Left lobe of liver (tissue), 2 donors: ENCODE results near the gene C2CD2. TPM values are rescaled to one million over a fixed set of nuclear protein-coding genes. Genes with fewer than 3 reads are reported as not detected.
"Not testable (repeated sequence)": the region's sequence is repeated elsewhere in the genome, so short reads cannot be mapped to it uniquely, and the experiment has no call there.

Experiments
- ATAC-seq: fragments of 200-7000 bp; cut with Tn5 transposase; one replicate; pipeline ENCODE4 v1.9.1; 2020; ENCODE audit warnings: mild to moderate bottlenecking, moderate library complexity
- DNase-seq: peaks from one replicate; pipeline ENCODE4 v3.0.0-alpha.2; 2020; ENCODE audit warnings: low spot score
- total RNA-seq: library from RNA; stranded (reverse); gene quantifications from one replicate; pipeline ENCODE4 v1.2.1, GENCODE V29; 2021
- donor health status: DM: no; HTN: no; CAD: no; lungs with moderate emphysema.
- donor health status: DM: no; HTN: yes; CAD: no.

Gene C2CD2
- total RNA-seq, 1 donor from 2014 or later, result 10.5 TPM

DNA sequence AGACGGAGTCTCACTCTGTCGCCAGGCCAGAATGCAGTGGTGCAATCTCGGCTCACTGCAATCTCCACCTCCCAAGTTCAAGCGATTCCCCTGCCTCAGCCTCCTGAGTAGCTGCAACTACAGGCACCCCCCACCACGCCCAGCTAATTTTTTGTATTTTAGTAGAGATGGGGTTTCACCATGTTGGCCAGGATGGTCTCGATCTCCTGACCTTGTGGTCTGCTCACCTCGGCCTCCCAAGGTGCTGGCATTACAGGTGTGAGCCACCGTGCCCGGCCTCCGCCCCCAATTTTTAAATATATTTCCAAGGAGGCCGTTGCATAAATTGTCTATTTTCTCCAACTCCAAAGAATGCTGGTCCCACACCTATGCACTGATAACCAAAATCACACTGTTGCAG, 5.9 kb upstream of the C2CD2 start:
- not testable (repeated sequence) for ATAC-seq, DNase-seq

DNA sequence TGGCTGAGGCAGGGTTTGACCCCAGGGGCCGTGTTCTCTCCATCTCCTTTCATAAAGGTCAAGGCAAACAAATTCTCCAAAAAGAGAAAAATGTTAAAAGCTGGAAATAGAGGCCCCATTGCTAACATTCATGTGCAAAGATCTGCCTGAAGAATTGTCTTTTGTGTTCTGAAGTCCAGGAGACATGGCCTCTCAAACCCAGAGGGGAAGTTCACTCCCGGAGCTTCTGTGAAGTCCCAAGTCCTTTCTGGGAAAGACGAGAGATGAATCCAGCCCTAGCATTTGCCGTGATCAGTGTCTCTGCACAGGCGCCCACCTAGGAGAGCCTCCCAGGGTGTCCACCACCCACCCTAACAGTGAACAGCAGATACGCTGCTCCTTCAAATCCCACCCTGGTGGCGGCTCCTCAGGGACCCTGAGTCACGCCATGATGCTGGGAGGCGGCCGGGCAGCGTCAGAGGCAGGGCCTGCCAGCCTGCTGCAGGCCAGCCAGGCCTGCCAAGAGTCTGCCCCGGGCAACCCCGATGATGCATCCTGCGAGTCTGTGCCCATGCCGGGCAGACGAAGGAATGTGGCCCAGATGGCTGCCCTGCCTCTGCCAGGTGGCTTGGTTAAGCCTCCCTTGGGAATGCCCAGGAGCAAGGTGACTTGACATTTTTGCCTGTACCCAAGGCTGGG, 5.2 kb upstream of the C2CD2 start:
- DNase-seq (peak; percentile 40), ATAC-seq (no peak)

DNA sequence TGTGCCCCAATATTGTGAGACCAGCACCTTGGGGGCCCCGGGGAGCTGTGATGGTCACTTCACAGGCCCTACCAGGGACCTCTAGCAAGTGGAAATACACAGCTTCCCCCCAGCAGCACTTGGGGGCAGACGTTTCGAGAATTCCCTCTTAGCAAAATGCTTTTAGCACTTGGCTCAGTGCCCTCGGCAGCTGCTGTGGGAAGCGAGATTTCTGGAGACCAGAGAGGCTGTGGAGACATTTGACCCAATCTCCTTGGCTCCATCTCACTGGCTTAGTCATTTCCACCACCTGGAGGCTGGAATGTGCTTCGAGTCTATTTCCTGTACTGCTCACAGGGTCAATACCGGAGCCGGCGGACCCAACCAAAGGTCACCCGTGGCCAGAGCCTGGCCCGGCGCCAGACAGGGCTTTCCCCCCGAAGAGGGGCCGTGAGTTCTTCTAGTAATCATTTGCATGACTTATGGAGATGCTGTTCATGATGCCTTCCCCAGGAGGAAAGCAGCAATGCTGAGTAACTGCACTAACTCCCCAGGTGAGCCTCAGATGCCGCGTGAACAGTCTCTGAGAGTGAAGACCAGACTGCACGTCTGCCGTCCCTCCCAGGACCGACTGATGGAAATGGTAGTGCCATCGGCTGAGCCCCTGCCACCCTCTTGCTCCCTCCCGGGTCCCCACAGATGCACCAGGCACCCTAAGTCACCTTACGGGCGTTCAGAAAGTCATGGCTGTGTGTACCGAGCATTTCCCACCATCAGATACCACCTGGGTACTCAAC, 4.4 kb upstream of the C2CD2 start:
- DNase-seq (peak; percentile 56), ATAC-seq (peak; percentile 34)

DNA sequence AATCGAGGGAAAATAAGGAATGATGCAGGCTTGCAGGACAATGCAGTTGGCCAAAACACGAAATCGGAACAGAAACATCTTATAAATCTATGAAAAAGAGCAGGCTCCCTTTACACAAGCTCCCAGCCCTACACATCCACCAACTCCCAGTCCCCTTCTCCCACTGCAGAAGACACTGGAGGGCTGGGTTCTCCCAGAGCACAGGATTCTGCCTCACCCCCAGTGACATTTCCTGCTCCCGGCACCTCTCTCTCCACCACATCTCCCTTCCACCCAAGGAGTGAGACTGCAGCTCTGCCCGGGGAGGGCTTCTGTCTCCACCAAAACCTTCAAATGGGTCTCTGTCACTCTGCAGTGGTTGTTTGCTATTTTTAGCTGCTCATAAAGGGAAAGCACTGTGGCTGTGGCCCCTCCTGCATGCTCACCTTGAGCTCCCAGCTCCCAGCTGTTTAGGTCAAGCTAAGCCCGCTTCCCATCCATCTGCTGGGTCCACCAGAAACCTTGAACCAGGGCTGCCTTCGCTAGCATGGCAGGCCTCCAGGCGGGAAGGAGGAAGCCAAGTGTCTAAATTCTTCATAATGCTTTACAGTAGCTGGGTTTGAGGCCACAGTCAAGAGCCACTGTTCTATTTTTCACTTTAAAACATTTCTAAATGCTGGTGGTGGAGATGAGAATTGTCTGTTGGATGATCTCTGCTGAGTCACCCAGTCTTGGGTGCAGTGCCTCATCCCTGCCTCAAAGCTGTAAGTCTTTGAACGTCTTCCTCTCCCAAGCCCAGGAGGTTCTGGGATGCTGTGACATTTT, 3.3 kb upstream of the C2CD2 start:
- DNase-seq (no peak), ATAC-seq (no peak)

DNA sequence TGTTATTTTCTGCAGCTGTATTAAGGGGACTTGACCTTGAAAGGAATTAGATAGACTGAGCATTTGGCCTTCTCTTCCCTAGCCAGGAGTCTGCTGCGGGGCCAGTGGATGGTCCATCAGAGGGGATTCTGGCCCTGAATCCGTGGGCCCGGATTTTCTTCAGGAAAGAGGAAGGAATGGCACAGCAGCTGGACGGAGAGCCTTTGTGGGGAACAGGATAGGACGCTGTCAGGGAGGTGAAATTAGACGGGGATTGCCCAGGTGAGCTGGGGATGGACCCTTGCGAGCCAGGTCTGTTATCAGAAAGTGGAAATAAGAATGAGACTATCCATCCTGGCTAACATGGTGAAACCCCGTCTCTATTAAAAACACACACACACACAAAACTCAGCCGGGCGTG, 1.7 kb upstream of the C2CD2 start:
- no peak for ATAC-seq
- DNase-seq, result no peak

DNA sequence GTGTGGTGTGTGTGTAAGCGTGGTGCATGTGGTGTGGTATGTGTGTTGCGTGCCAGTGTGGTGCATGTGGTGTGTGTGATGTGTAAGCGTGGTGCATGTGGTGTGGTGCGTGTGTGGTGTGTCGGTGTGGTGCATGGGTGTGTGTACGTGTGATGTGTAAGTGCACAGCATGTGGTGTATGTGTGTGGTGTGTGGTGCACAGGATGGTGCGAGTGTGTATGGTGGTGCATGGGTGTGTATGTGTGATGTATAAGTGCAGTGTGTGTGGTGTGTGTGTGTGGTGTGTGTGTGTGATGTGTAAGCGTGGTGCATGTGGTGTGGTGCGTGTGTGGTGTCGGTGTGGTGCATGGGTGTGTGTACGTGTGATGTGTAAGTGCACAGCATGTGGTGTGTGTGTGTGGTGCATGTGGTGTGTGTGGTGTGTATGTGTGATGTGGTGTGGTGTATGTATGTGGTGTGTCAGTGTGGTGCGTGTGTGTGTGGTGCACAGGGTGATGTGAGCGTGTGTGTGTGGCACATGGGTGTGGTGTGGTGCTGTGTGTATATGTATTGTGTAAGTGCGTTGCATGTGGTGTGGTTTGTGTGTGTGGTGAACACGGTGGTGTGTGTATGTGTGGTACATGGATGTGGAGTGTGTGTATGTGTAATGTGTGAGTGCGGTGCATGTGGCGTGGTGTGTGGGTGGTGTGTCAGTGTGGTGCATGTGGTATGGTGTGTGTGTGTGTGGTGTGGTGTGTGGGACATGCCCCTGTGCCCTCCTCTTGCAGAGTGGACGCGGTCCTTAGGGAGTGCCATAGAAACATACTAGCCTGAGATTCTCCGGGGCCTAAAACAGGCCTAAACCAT, 1.1 kb upstream of the C2CD2 start:
- DNase-seq (no peak), ATAC-seq (no peak)

DNA sequence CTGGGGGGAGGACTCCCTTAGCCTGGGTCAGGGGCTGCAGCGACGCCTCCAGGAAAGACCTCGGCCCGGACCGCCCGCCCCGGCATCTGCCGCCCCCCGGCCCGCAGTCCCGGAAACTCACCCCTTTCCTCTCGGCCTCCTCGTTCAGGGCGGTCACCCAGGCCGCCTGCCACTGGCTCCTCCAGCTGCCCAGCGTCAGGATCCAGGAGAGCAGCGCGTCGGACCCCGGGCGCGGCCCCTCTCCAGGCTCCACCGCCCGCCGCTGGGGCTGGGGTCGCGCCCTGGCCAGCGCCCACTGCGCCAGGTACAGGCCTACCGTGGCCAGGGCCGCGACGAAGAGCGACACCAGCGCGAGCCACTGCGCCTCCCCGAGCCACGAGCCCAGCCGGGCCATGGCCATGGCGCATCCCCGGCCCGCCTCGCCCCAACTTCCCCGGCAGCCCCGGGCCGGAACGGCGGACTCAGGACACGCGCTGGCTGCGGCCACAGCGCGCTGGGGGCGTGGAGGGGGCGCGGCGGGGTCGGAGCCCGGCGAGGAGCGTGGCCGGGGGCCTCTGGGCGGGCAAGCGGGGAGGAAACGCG, 478 bp downstream of the C2CD2 start:
- ATAC-seq (peak; percentile 30), DNase-seq (no peak)

DNA sequence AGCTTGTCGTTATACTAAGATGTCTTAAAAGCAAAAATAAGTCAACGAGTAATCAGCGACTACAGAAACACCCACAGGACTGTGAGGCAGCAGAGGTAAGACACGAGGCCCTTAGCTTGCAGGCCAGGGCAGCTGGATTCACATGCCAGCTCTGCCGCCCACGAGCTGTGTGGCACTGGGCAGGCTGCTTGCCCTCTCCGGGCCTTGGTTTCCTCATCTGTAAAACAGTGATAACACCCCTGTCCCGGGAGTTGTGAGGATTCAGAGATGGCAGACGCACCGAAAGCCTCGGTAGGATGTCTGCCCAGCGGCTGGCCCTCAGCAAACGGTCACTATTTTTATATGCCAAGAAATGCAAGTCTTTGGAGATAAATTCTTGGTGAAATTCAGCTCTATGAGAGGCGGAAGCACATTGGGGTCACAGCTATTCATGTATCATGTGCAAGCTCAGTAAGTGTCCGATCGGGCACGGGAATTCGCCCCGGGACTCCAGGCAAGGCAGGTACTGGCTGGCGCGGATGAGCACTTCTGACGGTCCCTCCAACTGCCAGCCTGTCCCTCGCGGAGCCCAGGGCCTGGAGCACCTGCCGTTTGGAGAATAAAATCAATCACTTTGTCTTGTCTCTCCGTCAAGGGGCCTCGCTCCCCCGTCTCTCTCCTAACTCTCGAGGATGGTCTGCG, 1.1 kb downstream of the C2CD2 start:
- no peak for DNase-seq
- ATAC-seq, result no peak

DNA sequence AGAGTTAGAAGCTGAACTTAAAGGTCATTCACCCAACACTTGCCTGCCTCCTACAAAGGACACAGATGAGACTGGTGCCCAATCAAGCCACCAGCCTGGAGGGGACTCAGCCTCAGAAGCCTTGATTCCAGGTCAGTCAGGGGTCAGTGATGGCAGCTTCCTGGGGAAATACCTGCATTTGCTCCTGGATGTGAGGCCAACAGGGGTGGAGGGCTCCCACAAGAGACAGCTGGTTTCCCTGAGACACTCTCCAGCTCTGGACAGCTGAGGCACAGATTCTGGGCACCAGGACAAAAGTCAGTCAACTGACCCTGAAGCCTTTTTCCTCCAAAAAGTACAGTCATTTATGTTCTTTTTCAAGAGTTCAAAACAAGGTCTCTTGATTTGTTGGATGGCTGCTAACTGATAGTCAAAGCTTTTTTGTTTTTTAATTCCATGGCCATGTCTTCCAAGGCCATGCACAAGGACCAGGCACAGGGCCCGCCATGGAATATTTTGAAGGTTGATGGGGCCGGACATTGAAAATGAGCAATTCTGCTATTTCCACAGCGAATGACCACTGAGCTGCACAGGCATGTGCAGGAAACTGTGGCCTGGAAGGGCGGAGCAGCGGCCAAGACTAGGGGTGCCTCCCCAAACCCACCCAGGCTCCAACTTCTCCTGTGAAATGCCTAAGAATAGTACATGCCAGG, 1.8 kb downstream of the C2CD2 start:
- no peak for DNase-seq
- no peak for ATAC-seq

DNA sequence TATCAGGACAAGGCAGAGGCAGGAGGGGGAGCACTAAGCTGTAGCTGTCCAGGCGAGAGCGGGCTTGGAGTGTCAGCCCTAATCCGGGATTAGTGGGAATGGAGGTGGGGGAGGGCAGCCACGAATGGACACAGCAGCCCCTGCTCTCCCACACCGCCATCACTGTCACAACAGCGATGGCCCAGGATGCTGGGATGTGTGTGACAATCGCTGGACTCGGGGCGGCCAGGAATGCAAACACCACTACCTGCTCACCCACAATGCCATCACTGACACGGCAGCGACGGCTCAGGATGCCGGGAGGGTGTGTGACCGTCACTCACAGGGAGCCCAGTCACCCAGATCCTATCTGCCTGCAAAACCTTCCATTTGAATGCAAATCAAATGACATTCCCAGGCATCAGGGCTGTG, 2.9 kb downstream of the C2CD2 start:
- no peak for ATAC-seq
- DNase-seq, result no peak

DNA sequence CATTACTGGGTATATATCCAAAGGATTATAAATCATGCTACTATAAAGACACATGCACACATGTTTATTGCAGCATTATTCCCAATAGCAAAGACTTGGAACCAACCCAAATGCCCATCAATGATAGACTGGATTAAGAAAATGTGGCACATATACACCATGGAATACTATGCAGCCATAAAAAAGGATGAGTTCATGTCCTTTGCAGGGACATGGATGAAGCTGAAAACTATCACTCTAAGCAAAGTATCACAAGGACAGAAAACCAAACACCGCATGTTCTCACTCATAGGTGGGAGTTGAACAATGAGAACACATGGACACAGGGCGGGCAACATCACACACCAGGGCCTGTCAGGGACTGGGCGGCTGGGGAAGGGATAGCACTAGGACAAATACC, 4.2 kb downstream of the C2CD2 start:
- not testable (repeated sequence) for ATAC-seq, DNase-seq

DNA sequence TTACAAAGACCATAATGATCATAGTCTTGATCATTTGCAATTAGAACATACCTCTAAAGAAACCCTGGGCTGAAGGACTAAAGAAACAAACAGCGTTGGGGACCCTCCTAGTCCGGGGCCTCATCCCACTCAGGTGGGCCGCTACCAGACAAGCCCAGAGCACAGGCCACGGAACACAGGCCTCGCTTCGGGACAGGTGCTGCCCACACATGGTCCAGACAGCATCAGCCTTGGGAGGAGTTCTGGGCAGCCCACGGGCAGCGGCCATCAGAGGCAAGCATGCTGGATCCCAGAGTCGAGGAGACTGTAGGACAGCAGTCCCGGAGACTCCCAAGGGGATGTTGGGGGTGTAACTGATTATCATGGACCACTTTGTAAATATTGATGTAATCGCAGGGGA, 4.9 kb downstream of the C2CD2 start:
- no peak for DNase-seq

DNA sequence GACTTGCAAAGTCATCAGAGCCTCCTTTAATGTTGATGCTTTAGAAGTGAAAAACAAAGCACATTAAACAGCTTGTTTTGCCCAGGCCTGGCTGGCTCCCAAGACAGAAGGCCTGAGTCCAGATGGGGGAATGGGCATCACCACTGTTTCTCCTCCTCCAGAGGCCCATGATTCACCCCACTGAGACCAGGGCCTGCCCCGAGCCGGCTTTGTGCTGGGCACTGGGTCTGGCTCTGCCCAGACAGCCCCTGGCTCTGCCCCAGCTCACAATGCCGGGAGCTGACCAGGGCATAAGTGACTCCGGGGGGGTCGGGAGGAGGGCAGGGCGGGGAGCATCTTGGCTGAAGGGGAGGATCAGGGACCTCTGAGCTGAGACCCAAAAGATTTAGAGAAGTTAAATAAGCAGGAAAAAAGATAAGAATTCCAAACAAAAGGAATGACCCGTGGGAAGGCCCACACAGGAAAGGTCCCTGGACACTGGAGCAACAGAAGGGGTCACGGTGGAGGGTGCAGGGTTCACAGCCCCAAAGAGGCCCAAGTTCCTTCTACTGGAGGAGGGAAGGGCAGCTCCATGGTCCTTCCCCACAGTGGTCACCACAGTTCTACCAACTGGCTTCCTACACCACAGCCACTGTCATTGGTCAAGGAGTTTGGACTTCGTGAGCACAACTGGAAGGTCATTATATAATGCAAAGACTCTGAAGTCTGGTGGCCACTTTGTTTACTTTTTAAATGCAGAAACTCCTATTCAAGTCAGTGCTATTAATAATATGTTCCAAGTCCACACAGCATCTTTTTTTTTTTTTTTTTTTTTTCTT, 5.5 kb downstream of the C2CD2 start:
- ATAC-seq, result peak; percentile 34
- no peak for DNase-seq

More for the DNA sequence above, 4.9 kb downstream of the C2CD2 start:
- no peak for ATAC-seq

DNA sequence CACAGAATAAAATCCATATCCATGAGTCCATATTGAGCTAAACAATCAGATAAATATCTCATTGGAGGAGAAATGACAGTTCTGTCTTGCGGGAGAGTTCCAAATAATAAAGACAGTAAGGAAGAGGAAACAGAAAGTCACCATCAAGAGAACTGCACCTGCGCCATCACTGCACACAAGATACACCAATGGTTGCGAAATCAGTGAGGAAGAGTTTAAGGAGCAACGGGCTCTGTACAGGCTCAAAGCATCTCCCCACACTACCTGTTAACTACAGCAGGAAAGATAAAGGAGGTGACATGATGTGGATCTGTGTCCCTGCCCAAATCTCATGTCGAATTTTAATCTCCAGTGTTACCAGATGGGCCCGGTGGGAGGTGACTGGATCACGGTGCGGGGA, 7.8 kb downstream of the C2CD2 start:
- DNase-seq, result no peak
- ATAC-seq, result no peak

DNA sequence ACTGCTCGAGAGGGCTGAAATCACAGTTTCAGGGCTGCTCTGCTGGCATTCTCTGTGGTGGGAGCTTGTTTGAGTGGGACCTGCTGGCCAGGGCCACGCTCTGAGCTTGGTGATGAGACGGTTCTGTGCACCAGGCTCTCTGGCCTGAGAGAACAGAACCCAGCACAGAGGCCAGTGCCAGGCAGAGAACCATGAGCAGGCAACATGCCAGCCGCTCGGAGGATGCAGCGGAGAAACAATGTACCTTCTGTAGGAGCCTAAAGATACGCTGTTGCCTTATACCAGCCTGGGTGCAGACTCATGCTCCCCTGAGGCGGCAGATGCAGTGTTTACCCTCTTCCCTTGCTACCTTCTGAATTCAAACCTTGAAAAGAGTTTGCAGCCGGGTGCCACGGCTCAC, 10.0 kb downstream of the C2CD2 start:
- ATAC-seq, result no peak
- no peak for DNase-seq

DNA sequence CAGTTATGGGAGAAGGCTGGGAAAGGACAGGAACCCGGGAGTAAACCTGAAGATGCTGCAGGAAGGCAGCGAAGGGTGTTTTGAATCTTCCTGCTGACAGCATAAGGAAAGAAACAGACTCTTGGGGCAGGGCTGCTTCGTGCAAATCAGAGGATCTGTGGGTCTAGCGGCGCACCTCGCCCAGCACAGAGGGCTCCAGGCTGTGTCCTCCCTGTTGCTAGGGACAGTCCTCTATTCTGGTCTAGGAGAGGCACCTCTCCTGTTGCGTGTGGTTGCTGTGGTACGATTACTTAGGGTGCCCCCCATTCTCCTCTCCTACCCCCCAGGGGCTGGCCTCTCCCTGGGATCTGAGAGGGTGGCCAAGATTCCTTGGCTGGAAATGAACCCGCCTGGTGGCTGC, 11.4 kb downstream of the C2CD2 start:
- ATAC-seq (no peak), DNase-seq (no peak)

DNA sequence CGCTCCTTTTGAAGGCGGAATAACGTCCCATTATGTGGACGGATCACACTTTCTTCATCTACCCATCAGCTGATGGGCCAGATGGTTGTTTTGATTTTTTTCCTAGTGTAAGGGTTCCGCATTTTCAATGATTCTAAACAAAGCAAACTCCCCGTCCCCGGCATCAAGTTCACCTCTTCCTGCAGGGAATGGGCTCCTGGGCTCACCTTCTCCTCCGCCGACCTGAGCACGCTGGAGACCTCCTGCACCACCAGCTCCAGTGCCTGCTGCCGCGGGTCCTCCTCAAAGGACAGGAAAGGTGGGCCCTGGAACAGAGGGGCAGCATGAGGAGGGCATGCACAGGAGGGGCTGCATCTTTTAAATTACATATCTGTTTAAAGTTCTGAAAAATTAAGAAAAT, 11.9 kb downstream of the C2CD2 start:
- no peak for ATAC-seq
- DNase-seq, result no peak

DNA sequence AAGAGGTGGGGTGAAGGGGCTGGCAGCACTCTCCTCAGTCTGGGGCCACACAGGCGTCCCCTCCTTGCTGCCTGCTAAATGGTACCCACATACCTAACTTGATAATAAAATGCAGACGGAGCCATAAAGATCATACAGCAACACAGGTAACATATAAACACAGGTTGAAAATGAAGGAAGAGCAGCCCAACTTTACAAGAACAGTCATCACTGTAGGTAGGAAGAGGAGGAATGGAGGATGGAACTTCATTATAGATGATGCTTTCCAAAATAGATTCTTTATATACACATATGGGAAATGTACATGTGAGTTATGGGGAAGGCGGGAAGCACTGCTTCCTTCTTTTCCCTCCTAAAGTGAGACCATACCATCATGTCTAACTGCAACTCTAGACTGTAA, 13.4 kb downstream of the C2CD2 start:
- ATAC-seq, result no peak
- no peak for DNase-seq
